ENCODE measurements around the gene CAMK2D.

Gene CAMK2D

DNA sequence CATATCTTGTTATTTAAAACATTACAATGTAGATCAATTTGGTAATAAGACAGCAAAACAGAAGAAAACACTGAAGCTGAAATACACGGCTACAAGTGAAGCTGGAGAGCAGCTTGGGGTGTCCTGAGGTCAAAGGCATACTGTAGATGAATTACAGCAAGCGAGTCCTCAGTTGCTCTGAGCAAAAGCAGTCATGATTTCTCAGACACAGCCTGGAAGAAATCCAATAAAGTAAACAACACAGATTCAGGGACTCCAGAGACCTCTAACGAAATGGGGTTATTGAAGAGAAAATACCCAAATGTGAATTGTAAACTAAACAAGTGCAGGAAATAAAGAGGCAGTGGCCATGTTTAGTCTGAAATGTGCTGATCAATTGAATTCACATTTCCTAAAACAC lies 324.4 kb downstream of the CAMK2D start:
- TF ChIP-seq, protein P1, sequence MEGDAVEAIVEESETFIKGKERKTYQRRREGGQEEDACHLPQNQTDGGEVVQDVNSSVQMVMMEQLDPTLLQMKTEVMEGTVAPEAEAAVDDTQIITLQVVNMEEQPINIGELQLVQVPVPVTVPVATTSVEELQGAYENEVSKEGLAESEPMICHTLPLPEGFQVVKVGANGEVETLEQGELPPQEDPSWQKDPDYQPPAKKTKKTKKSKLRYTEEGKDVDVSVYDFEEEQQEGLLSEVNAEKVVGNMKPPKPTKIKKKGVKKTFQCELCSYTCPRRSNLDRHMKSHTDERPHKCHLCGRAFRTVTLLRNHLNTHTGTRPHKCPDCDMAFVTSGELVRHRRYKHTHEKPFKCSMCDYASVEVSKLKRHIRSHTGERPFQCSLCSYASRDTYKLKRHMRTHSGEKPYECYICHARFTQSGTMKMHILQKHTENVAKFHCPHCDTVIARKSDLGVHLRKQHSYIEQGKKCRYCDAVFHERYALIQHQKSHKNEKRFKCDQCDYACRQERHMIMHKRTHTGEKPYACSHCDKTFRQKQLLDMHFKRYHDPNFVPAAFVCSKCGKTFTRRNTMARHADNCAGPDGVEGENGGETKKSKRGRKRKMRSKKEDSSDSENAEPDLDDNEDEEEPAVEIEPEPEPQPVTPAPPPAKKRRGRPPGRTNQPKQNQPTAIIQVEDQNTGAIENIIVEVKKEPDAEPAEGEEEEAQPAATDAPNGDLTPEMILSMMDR (IDR thresholded peaks at IDR 0.05; ENCODE audit: insufficient read depth, low read depth, low read length, missing control alignments): no peak
- H3K4me3 ChIP-seq (ENCODE audit: low read depth, low read length): no peak overlapping the region
- no peak for DNase-seq (ENCODE audit: low read depth)

DNA sequence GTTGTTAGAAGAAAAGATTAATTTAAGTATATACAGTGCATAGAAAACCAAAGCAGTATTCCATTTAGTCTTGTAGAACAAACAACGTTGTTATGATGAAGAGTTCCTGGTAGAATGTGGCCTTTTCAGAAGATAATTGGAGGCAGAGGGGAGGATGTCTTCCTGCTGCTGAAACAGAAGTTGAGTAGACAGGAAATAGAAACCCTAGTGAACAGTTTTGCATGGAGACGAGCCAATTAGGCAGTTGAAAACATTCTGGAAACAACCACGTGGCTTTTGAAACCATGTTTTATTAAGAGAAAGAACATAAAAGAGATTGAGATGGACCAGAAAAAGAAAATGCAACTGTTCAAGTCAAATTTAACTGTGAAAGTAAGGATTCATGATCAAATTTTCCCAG lies 325.2 kb downstream of the CAMK2D start:
- no peak overlapping the region for H3K4me3 ChIP-seq (ENCODE audit: low read depth, low read length)
- no peak for DNase-seq (ENCODE audit: low read depth)
- TF ChIP-seq, protein P1 (IDR thresholded peaks at IDR 0.05; ENCODE audit: insufficient read depth, low read depth, low read length, missing control alignments): no peak

DNA sequence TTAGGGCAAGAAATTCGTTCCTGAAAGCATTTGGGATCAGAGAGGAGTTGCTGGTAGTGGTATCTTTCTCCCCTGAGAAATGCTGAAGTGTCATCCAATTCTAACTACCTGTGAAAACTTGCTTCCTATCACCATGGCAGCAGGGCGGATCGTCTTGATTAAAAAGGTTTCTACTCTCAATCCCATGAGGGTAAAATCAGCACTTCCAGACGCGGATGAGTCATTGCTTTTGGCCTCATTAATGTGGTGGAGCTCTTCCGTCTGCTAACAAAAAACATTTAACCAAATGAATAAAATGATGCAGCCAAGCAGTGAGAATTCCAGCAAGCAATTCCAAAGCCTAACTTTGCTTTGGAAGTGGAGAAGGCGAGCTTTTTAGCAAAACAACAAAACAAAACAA lies 325.6 kb downstream of the CAMK2D start:
- DNase-seq (ENCODE audit: low read depth): no peak

DNA sequence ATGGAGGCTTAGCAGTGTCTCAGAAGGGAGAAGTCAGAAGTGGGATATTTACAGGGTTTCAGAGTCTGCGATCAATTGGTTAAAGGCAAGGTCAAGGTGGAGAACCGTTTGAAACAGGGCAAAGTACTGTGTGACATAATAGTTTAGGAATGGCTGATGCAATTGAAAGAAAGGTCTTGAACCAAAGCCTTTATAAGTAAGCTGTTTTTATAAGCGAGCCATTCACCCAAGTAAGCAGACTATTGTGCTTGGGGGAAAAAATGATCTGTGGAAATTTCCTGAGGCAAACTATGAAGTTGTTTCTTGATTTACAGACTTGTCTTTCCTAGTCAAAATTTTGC lies 327.3 kb downstream of the CAMK2D start:
- H3K4me3 ChIP-seq (ENCODE audit: low read depth, low read length): no peak overlapping the region
- DNase-seq (ENCODE audit: low read depth): no peak
- TF ChIP-seq, protein P1 (IDR thresholded peaks at IDR 0.05; ENCODE audit: insufficient read depth, low read depth, low read length, missing control alignments): no peak

More for the DNA sequence above, 325.6 kb downstream of the CAMK2D start:
- H3K4me3 ChIP-seq (ENCODE audit: low read depth, low read length): no peak overlapping the region
- TF ChIP-seq, protein P1 (IDR thresholded peaks at IDR 0.05; ENCODE audit: insufficient read depth, low read depth, low read length, missing control alignments): no peak

DNA sequence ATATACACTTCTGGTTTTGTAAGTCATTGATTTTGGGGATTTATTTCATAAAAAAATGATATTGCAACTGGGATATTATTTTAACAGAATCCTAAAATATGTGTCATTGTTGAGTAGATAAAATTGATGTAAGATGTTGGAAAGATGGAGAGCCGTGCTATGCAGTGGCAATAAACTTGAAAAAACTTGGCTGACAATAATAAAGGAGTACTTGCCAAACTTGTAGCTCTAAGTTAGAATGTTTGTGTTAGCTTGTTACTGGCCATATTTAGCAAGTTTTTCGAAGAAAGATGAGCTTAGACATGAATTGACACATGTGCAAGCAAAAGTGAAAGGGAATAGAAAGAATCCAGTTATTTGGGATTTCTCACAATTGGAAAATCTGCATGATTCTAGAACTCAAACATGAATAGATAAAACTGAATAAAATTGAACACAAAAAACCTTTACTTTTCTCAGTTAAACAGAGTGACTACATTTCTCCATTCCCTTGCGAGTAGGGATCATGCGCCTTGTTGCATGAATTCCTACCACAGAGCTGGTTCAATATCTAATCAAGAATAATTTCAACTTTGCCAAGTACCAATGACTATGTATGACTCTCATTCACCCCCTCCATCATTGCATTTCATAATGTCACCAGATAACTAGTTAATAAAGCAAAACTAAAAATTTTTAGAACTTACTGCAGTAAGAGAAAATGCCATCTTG lies 327.8 kb downstream of the CAMK2D start:
- TF ChIP-seq, protein P1 (IDR thresholded peaks at IDR 0.05; ENCODE audit: insufficient read depth, low read depth, low read length, missing control alignments): no peak
- no peak for DNase-seq (ENCODE audit: low read depth)
- no peak overlapping the region for H3K4me3 ChIP-seq (ENCODE audit: low read depth, low read length)

DNA sequence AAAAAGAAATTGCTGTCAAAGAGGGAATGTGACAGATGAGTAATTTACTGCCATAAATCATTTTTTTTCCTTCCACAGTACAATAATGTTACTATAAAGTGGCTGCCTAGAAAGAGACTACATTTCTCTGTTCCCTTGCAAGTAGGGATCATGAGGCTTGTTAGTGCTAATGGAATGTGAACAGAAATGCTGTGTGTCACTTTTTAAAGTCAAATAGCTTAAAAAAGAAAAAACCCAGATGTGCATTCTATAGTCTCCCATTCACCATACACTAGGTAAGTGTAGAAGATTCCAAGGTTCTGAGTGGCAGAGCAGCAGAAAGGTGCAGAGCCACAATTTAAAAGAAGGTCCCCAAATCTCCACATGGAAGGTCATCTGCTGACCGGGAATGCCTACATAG lies 328.4 kb downstream of the CAMK2D start:
- no peak for DNase-seq (ENCODE audit: low read depth)
- no peak overlapping the region for H3K4me3 ChIP-seq (ENCODE audit: low read depth, low read length)
- TF ChIP-seq, protein P1 (IDR thresholded peaks at IDR 0.05; ENCODE audit: insufficient read depth, low read depth, low read length, missing control alignments): no peak

DNA sequence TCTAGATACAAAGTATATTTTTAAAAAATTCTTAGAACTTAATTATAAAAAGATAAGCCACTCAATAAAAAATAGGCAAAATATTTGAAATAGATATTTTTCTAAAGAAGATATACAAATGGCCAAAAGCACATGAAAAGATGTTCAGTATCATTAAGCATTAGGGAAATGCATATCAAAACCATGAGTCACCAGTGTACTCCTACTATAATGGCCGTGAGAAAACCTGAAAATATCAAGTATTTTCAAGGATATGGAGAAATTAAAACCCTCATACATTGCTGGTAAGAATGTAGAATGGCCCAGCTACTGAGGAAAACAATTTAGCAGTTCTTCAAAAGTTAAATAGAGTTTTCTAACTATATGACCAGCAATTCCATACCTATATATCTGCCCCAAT lies 337.9 kb downstream of the CAMK2D start:
- TF ChIP-seq, protein P1 (IDR thresholded peaks at IDR 0.05; ENCODE audit: insufficient read depth, low read depth, low read length, missing control alignments): no peak
- H3K4me3 ChIP-seq (ENCODE audit: low read depth, low read length): no peak overlapping the region
- DNase-seq (ENCODE audit: low read depth): no peak

All from GM12865 (cell line).